Activated T-cell treated with anti-CD3 and anti-CD28 coated beads, Interleukin-2, amount 50 U/mL, for 4 hours (primary cell): ENCODE results near the gene ZNF639. TPM values are rescaled to one million over a fixed set of nuclear protein-coding genes. Genes with fewer than 3 reads are reported as not detected.
"Not testable (repeated sequence)": the region's sequence is repeated elsewhere in the genome, so short reads cannot be mapped to it uniquely, and the experiment has no call there.

Experiments
- ATAC-seq, 2 donors: fragments of 200-7000 bp; cut with Tn5 transposase; one replicate each; pipeline ENCODE4 v1.10.0; 2021
- DNase-seq: peaks from one replicate; pipeline ENCODE4 v3.0.0-alpha.2; 2020
- H3K27me3 Mint-ChIP-seq: one replicate; pipeline ENCODE4 v1.8.0; 2021; ENCODE audit warnings: low read depth, mixed read lengths
- H3K36me3 Mint-ChIP-seq: one replicate; pipeline ENCODE4 v1.8.0; 2022; ENCODE audit warnings: mixed read lengths; ENCODE audit not compliant: insufficient read depth
- H3K4me1 Mint-ChIP-seq: one replicate; pipeline ENCODE4 v1.8.0; 2021; ENCODE audit warnings: low read depth, mixed read lengths
- H3K4me3 Mint-ChIP-seq: one replicate; pipeline ENCODE4 v1.8.0; 2021; ENCODE audit warnings: mild to moderate bottlenecking, moderate library complexity, mixed read lengths
- H3K9me3 Mint-ChIP-seq: one replicate; pipeline ENCODE4 v1.8.0; 2021; ENCODE audit warnings: mixed read lengths
- total RNA-seq, 3 donors: library from RNA; stranded (reverse); gene quantifications; one replicate each; pipeline ENCODE4 v1.2.1, GENCODE V29; 2021

The ZNF639 gene
- total RNA-seq, 3 donors from 2014 or later, result 41.1 to 51.4 (median 45.6) TPM

DNA sequence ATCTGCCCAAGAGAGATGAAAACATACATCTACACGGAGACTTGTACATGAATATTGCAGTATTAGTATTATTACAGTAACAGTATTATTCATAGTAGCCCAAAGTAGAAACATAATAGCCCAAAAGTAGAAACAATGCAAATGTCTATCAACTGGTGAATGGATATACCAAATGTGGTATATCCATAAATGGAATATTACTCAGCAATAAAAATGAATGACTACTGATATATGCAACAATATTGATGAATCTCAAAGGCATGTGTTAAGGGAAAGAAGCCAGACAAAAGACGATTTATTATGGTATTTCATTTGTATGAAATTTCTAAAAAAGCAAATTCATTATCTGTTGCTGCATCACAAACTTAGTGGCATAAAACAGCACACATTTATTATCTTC, 23.5 kb upstream of the ZNF639 start:
- Mint-ChIP-seq H3K9me3 (peaks cover 2% of the 10 kb centered on the region), H3K27me3 (peaks cover 3% of the 10 kb centered on the region), H3K4me3 (no peak overlapping the region), H3K36me3 (no peaks in the 10 kb centered on the region), H3K4me1 (no peaks in the 10 kb centered on the region)
- DNase-seq (no peak), ATAC-seq (no peak)

DNA sequence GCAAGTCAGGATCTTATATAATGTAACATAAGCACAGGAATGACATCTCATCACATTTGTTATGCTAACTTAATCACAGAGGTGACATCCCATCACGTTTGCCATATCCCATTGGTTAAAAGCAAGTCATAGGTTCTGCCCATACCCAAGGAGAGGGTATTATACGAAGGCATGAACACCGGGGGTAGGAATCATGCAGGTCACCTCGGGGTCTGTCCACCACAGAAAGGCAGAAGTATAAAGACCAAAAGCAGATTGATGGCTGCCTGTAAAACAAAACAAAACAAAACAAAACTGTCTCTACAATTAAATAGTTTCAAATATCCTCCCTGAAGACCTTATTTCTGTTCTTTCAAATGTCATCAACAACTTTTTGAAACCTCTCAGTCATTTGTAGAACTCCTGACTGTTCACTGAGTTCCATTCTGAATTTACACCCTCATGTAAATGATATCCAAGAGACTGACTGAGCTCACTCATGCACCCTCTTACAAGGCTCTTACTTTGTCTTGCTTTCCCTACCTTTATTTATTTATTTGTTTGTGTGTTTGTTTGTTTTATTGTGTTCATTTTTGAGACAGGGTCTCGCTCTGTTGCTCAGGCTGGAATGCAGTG, 22.7 kb upstream of the ZNF639 start:
- Mint-ChIP-seq H3K4me1 (no peaks in the 10 kb centered on the region), H3K4me3 (no peak overlapping the region), H3K27me3 (peaks cover 3% of the 10 kb centered on the region), H3K9me3 (peaks cover 2% of the 10 kb centered on the region), H3K36me3 (no peaks in the 10 kb centered on the region)
- ATAC-seq (no peak), DNase-seq (no peak)

DNA sequence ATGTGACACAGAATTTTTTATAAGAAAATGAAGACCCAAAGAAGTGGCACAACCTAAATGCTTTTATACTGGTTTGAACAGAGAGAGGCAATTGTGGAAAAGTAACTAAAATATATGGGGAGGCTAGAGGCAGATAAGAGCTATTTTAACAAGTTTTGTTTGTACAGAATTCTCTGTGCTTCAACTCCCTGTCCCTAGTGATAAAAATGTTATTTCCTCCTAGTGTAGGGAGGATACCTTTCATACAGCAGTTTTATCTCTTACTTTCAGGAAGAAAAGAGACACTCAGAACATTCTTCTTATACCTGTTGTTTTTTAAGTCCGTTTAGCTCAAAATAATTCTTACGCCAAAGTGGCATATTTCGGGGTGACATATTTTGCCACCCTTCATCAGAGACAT, 21.2 kb upstream of the ZNF639 start:
- Mint-ChIP-seq H3K9me3 (peaks cover 2% of the 10 kb centered on the region), H3K36me3 (no peaks in the 10 kb centered on the region), H3K4me1 (no peaks in the 10 kb centered on the region), H3K27me3 (peaks cover 3% of the 10 kb centered on the region), H3K4me3 (no peak overlapping the region)
- DNase-seq (no peak), ATAC-seq (no peak)

DNA sequence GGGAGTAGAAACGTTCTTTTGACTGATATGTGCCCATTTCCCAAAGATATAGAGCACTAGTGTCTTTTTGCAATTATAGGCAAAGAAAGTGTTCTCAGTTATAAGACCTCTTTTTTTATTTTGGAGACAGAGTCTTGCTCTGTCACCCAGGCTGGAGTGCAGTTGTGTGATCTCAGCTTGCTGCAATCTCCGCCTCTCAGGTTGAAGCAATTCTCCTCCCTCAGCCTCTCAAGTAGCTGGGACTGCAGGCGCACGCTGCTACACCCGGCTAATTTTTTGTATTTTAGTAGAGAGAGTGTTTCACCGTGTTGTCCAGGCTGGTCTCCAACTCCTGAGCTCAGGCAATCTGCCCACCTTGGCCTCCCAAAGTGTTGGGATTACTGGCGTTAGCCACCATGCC, 20.7 kb upstream of the ZNF639 start:
- DNase-seq (no peak), ATAC-seq (no peak)

DNA sequence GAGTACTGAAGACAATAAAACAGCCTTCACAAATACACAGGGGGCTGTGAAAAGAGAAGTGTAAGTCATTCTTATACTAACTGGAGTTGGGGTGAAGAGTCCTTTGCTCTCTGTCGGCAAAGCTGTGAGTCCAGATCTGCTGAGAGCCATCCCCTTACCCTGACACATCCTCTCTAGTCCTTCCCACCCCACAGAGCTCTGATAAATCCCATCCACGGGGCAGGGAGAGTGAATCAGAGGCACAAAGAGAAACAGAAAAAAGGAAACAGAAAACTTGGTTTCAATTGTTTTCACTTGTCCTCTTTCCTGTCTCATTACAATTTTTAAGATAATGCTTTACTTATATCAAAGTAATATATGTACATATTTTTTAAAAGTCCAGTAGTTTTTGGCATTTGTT, 18.2 kb upstream of the ZNF639 start:
- Mint-ChIP-seq H3K4me3 (no peak overlapping the region), H3K27me3 (peaks cover 1% of the 10 kb centered on the region), H3K9me3 (peaks cover 2% of the 10 kb centered on the region), H3K4me1 (no peaks in the 10 kb centered on the region), H3K36me3 (no peaks in the 10 kb centered on the region)
- ATAC-seq (no peak), DNase-seq (no peak)

More for the DNA sequence above, 20.7 kb upstream of the ZNF639 start:
- Mint-ChIP-seq H3K4me3 (no peak overlapping the region), H3K36me3 (no peaks in the 10 kb centered on the region), H3K9me3 (peaks cover 2% of the 10 kb centered on the region), H3K4me1 (no peaks in the 10 kb centered on the region), H3K27me3 (peaks cover 1% of the 10 kb centered on the region)

DNA sequence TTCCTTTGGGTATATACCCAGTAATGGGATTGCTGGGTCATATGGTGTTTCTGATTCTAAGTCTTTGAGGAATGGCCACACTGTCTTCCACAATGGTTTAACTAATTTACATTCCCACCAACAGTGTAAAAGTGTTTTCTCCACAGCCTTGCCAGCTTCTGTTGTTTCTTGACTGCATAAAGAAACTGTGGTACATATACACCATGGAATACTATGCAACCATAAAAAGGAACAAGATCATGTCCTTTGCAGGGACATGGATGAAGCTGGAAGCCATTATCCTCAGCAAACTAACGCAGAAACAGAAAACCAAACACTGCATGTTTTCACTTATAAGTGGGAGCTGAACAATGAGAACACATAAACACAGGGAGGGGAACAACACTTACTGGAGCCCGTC, 15.5 kb upstream of the ZNF639 start:
- not testable (repeated sequence) for H3K36me3 Mint-ChIP-seq, H3K9me3 Mint-ChIP-seq, H3K4me1 Mint-ChIP-seq, H3K4me3 Mint-ChIP-seq, ATAC-seq, DNase-seq, H3K27me3 Mint-ChIP-seq

DNA sequence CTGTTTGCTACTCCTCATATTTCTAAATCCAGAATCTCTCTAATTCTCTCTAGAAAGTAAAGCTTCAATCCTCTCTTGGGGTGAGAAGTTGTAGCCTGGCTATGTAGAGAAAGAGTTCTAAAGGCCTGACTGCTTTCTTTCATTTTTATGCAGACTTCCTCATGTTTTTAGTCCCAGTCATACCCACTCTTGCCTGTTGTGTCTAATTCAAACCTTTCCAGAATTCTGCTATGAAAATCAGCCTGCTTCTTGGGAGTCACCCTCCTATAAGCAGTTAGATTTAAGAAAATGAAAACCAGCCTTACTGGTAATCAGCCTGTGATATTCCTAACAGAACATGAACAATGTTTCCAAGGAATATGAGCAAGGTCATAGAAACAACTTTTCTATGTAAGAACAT, 14.8 kb upstream of the ZNF639 start:
- no peaks in the 10 kb centered on the region for H3K4me1 Mint-ChIP-seq
- no peak for DNase-seq
- H3K27me3 Mint-ChIP-seq, result peaks cover 1% of the 10 kb centered on the region
- H3K36me3 Mint-ChIP-seq, result no peaks in the 10 kb centered on the region
- ATAC-seq, result no peak
- no peak overlapping the region for H3K4me3 Mint-ChIP-seq
- no peaks in the 10 kb centered on the region for H3K9me3 Mint-ChIP-seq

DNA sequence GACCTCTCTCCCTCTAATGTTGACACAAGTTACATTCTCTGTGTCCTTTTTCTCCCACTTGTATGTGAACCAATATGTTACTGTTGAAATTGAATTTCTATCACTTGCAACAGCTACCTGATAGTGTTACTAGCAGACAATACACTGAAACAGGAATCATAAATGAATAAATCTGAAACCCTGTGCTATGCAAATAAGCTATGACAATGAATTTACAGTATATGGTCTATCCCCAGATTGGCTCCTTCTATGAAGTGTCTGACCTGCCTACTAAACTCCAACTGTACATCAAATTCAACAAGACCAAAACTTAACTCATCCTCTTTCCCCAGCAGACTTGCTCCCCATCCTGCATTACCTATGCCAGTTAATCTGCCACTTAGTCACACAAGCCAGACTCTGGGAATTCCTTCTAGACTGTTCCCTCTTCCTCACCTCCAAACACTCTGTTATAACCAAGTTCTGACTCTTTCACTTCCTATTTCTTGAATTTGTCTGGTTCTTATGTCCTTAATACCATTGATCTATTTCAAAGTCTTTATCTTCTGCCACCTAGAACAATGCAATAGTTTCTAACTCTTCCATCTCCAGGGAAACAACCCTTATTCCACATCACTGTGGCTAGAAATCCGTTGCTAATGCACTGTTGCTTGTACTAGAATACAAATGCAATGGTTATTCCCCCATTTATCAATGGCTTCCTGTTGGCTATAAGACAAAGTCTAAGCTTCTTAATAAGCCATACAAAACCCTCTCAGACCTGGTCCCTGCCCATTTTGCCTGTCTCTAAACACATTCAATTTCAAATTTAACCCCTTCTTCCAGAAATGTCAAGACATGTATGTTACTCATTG, 13.4 kb upstream of the ZNF639 start:
- Mint-ChIP-seq H3K36me3 (no peaks in the 10 kb centered on the region), H3K27me3 (peaks cover 1% of the 10 kb centered on the region), H3K4me1 (no peaks in the 10 kb centered on the region), H3K9me3 (no peaks in the 10 kb centered on the region), H3K4me3 (no peak overlapping the region)
- ATAC-seq, result no peak
- no peak for DNase-seq

DNA sequence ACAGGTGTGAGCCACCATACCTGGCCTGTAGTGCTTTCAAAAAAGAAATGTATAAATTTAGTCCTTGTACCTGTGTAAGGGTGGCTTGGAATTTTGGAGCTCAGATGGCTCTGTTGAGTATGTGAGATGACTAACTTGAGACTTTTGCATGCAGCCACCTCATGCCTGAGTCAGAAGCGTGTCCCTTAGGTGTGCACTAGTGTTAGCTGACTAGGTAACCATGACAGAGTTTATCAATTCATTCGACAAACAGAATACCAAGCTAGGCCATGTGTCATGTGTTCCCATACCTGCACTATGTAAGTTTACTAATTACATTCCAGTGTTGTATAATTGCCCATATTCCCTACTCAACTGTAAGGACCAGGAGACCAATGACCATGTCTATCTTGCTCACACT, 4.0 kb upstream of the ZNF639 start:
- Mint-ChIP-seq H3K36me3 (no peaks in the 10 kb centered on the region), H3K4me1 (peaks cover 20% of the 10 kb centered on the region), H3K9me3 (no peaks in the 10 kb centered on the region), H3K27me3 (no peaks in the 10 kb centered on the region), H3K4me3 (no peak overlapping the region)
- ATAC-seq, result no peak
- DNase-seq, result no peak

DNA sequence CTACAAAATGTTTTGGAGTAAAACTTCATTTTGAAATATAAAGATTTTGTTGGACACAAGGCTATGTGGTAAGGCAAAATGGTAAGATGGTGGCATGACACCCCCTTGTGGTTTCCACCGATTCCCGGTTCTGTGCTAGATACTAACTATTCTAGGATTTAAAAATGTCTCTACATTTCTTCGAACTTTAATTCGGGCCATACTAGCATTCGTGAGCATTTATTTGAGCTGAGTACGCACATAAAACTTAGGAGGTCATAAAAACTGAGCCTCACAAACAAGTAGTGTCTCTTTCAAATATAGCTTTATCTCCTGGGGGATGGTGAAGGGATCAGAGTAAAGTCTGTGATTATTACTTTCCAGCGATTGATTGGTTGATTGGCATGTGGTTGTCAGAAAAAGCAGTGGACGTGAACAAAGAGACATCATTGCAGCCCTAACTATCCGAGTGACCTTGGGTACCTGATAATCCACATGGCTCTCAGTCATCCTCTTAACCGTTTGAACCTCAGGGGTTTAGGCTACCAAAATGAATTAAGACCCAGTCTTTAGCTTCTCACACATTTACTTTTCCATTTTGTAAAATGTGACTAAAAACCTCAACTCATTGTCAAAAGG, 1.1 kb upstream of the ZNF639 start:
- Mint-ChIP-seq H3K4me1 (peaks cover 29% of the 10 kb centered on the region), H3K4me3 (peak overlapping the region; percentile 82), H3K36me3 (peaks cover 2% of the 10 kb centered on the region), H3K9me3 (no peaks in the 10 kb centered on the region), H3K27me3 (no peaks in the 10 kb centered on the region)
- ATAC-seq (no peak), DNase-seq (no peak)

DNA sequence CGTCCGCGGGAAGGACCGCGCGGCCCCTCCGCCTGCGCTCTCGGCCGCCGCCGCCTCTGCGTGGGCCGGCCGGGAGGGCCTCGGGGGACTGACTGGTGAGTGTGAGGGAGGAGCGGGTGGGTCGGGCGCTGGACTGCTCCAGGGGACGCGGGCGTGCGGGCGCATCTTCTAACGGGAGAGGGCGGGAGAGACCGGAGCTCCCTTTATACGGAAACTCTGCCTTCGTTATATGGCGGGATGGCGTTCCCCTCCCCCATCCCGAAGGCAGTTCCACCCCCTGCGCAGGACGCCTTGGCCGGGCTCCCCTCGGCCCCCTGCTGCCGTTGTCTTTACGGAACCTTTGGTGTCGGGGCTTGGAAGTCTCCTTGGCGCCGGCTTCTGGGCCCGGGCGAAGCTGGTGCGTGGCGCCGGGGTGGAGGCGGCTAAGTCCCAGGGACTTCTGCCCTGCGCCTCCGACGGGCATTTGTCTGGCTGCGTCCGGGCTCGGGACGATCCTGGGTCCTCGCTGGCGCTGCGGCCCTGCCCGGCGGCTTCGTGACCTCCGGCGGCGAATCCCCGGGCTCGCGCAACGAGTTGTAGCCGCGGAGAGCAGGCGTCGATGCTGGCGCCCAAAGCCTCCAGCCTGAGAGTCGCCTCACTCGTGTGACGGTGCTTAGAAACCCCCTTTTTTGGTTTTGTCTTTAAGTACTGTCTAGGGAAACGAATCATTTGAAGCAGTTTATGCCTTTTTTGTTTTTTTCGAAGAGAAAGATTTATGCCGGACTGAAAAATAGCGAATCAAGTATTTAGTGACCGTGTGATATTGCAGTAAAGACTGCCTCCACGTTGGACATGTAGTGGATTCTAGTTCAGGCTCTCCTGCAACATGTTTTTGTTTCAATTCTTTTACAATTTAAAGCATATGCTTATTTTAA, 623 bp downstream of the ZNF639 start:
- peaks cover 8% of the 10 kb centered on the region for H3K36me3 Mint-ChIP-seq
- peak overlapping the region; percentile 85 for H3K4me3 Mint-ChIP-seq
- peaks cover 34% of the 10 kb centered on the region for H3K4me1 Mint-ChIP-seq
- ATAC-seq (peak; percentile 55 to 60), DNase-seq (peak; percentile 52)
- no peaks in the 10 kb centered on the region for H3K27me3 Mint-ChIP-seq
- H3K9me3 Mint-ChIP-seq, result no peaks in the 10 kb centered on the region

DNA sequence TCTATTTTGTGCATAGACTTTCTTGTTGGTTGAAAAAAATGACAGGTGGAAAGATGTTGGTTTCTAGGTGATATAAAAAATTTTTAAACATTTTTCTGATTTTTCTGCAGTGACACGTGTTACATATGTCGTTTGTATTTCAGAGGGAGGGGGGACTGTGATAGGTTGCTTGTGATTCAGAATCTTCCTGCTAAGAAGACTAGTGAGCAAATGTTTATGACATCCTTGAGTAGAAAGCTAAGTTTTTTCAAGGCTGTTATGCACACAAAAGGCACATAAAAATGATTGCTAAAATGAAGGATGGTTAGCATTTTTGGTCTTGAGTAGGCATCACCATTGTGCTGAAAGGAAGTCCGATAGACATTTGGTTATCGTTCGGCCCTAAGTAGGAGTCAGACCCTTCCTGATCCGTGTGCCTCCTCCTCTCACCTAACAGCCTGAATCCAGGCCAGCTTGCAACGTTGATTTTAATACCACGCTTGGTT, 1.5 kb downstream of the ZNF639 start:
- peaks cover 11% of the 10 kb centered on the region for H3K36me3 Mint-ChIP-seq
- no peaks in the 10 kb centered on the region for H3K9me3 Mint-ChIP-seq
- no peak for DNase-seq
- H3K27me3 Mint-ChIP-seq, result no peaks in the 10 kb centered on the region
- ATAC-seq, result no peak
- peak overlapping the region; percentile 85 for H3K4me3 Mint-ChIP-seq
- H3K4me1 Mint-ChIP-seq, result peaks cover 34% of the 10 kb centered on the region

DNA sequence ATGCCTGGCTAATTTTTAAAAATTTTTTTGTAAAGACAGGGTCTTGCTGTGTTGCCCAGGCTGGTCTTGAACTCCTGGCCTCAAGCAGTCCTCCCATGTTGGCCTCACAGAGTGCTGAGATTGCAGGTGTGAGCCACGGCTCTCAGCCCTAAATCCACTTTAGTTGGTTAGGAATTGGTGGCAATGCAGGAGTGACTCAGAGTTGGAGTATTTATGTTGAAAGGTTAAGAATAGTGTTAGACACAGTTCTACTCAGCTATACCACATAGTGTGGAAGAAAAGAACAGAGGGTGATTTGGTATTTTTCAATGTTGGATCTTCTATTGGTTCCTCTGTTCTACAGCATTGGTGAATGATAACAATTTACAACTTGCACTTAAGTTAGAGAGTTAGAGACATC, 7.6 kb downstream of the ZNF639 start:
- Mint-ChIP-seq H3K9me3 (no peaks in the 10 kb centered on the region), H3K36me3 (peaks cover 33% of the 10 kb centered on the region), H3K4me1 (peaks cover 6% of the 10 kb centered on the region), H3K27me3 (no peaks in the 10 kb centered on the region), H3K4me3 (no peak overlapping the region)
- DNase-seq, result no peak
- no peak for ATAC-seq

DNA sequence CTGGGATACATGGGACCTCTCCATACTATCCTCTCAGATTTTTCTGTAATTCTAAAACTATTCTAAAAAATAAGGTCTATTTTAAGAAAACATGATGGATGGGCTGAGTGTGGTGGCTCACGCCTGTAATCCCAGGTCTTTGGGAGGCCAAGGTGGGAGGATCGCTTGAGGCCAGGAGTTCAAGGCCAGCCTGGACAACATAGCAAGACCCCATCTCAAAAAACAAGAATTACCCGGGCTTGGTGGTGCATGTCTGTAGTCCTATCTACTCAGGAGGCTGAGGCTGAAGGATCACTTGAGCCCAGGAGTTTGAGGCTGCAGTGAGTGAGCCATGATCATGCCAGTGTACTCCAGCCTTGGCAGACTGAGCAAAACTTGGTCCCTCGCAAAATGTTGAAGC, 9.4 kb downstream of the ZNF639 start:
- Mint-ChIP-seq H3K27me3 (no peaks in the 10 kb centered on the region), H3K36me3 (peaks cover 35% of the 10 kb centered on the region), H3K4me1 (peaks cover 5% of the 10 kb centered on the region), H3K4me3 (no peak overlapping the region), H3K9me3 (no peaks in the 10 kb centered on the region)
- ATAC-seq (no peak), DNase-seq (no peak)
